HepG2 (cell line): ENCODE data around the gene CAPZB. TPM values are rescaled to one million over a fixed set of nuclear protein-coding genes. Genes with fewer than 3 reads are reported as not detected.

ENCODE experiments used
- AHR ChIP-seq: IDR thresholded peaks from 2 replicates; pipeline ENCODE4 v1.6.1; 2018; ENCODE audit warnings: missing genetic modification reagents, missing compliant biosample characterization
- CCAR2 ChIP-seq: fragments of 200-400 bp; formaldehyde crosslinking; optimal IDR thresholded peaks from 2 replicates; pipeline ENCODE3; 2018; ENCODE audit warnings: low read depth, mild to moderate bottlenecking, low read length, moderate library complexity
- CEBPG ChIP-seq: IDR thresholded peaks from 2 replicates; pipeline ENCODE4 v1.6.1; 2016
- ELK4 ChIP-seq: sonication (generic); formaldehyde crosslinking; IDR thresholded peaks from 2 replicates; pipeline ENCODE4 v1.9.0; 2021; ENCODE audit warnings: missing genetic modification reagents, borderline replicate concordance
- FOSL2 ChIP-seq: sonication (generic); formaldehyde crosslinking; IDR thresholded peaks from 2 replicates; pipeline ENCODE4 v1.4.0; 2020; ENCODE audit warnings: missing genetic modification reagents
- HNRNPLL ChIP-seq: fragments of 200-400 bp; formaldehyde crosslinking; IDR thresholded peaks from 2 replicates; pipeline ENCODE4 v1.6.1; 2017; ENCODE audit warnings: mild to moderate bottlenecking, low read depth, low read length; ENCODE audit not compliant: poor library complexity, severe bottlenecking
- MTA1 ChIP-seq: sonication (generic); formaldehyde crosslinking; IDR thresholded peaks from 2 replicates; pipeline ENCODE4 v1.4.0; 2020; ENCODE audit warnings: missing genetic modification reagents, mild to moderate bottlenecking, borderline replicate concordance
- RORA ChIP-seq: sonication (generic); formaldehyde crosslinking; IDR thresholded peaks from 2 replicates; pipeline ENCODE4 v1.5.0; 2020; ENCODE audit warnings: mild to moderate bottlenecking, missing genetic modification reagents, moderate library complexity
- RXRB ChIP-seq: IDR thresholded peaks from 2 replicates; pipeline ENCODE4 v1.6.1; 2016; ENCODE audit warnings: borderline replicate concordance, missing genetic modification reagents, missing compliant biosample characterization
- SAP130 ChIP-seq: IDR thresholded peaks from 2 replicates; pipeline ENCODE4 v1.6.1; 2016; ENCODE audit warnings: low read depth
- SNAPC5 ChIP-seq: sonication (generic); formaldehyde crosslinking; IDR thresholded peaks from 2 replicates; pipeline ENCODE4 v1.8.1; 2023; ENCODE audit warnings: mild to moderate bottlenecking, missing genetic modification reagents, borderline replicate concordance
- SOX13 ChIP-seq, 3 experiments: fragments of 450-650 bp in 1 of 3; sonication (generic) in 1 of 3; formaldehyde crosslinking in 1 of 3; IDR thresholded peaks in 2 of 3; conservative IDR thresholded peaks in 1 of 3; 2 replicates each; pipeline versions ENCODE4 v1.5.0 to v1.6.1; 2016 to 2020; ENCODE audit warnings: antibody characterized with exemption in 1 of 3, mild to moderate bottlenecking in 1 of 3, missing compliant biosample characterization in 1 of 3, missing genetic modification reagents in 1 of 3, moderate library complexity in 1 of 3
- SOX6 ChIP-seq, 2 experiments: fragments of 450-650 bp in 1 of 2; sonication (generic) in 1 of 2; formaldehyde crosslinking in 1 of 2; IDR thresholded peaks; 2 replicates each; pipeline versions ENCODE4 v1.4.0 to v1.6.1; 2017 to 2020; ENCODE audit warnings: antibody characterized with exemption in 1 of 2, mild to moderate bottlenecking in 1 of 2, missing genetic modification reagents in 1 of 2
- TAF1 ChIP-seq: sonication (generic); formaldehyde crosslinking; IDR thresholded peaks from 2 replicates; pipeline ENCODE4 v1.4.0; 2020; ENCODE audit warnings: missing genetic modification reagents
- TEAD2 ChIP-seq: sonication (generic); formaldehyde crosslinking; IDR thresholded peaks from 2 replicates; pipeline ENCODE4 v1.9.0; 2021; ENCODE audit warnings: missing genetic modification reagents
- ZNF232 ChIP-seq: sonication (generic); formaldehyde crosslinking; IDR thresholded peaks from 2 replicates; pipeline ENCODE4 v1.4.0; 2020; ENCODE audit warnings: missing genetic modification reagents, borderline replicate concordance
- ZNF629 ChIP-seq: sonication (generic); formaldehyde crosslinking; conservative IDR thresholded peaks from 2 replicates; pipeline ENCODE4 v1.5.0; 2020; ENCODE audit warnings: missing genetic modification reagents
- ZNF776 ChIP-seq: sonication (generic); formaldehyde crosslinking; IDR thresholded peaks from 2 replicates; pipeline ENCODE4 v1.4.0; 2020; ENCODE audit warnings: mild to moderate bottlenecking, missing genetic modification reagents
- polyA plus RNA-seq, 8 experiments: library from polyadenylated mRNA; depleted of rRNA in 3 of 8; stranded (reverse) in 7 of 8; unstranded in 1 of 8; fragments of >200 nt; fragmentation: Illumina TruSeq in 4 of 8; extraction: Trizol in 4 of 8; gene quantifications; 2 replicates each; pipeline versions ENCODE4 v1.2.1 to v1.2.3, GENCODE V29; 2011 to 2016; ENCODE audit warnings: low read depth in 4 of 8, missing spikeins in 1 of 8, mixed read lengths in 1 of 8; ENCODE audit not compliant: insufficient read depth in 1 of 8
- total RNA-seq, 5 experiments: library from RNA; depleted of rRNA; stranded (reverse); fragments of >200 nt; fragmentation: Illumina TruSeq; extraction: Trizol; gene quantifications; 2 replicates each; pipeline ENCODE4 v1.2.3, GENCODE V29; 2016; ENCODE audit warnings: low read depth in 1 of 5
- TF ChIP-seq, protein P1 (sequence below): sonication (generic); formaldehyde crosslinking; IDR thresholded peaks from 2 replicates; pipeline ENCODE4 v1.4.0; 2020; ENCODE audit warnings: missing genetic modification reagents
- TF ChIP-seq, protein P2 (sequence below): sonication (generic); formaldehyde crosslinking; IDR thresholded peaks from 2 replicates; pipeline ENCODE4 v1.4.0; 2020; ENCODE audit warnings: missing genetic modification reagents; ENCODE audit errors: not compliant biosample characterization

Gene CAPZB
- total and polyA plus RNA-seq, 2 of the 13 experiments (the other 11 are each of a cell fraction or from before 2014, with no cell fraction given): 58.9 to 76.9 TPM

DNA sequence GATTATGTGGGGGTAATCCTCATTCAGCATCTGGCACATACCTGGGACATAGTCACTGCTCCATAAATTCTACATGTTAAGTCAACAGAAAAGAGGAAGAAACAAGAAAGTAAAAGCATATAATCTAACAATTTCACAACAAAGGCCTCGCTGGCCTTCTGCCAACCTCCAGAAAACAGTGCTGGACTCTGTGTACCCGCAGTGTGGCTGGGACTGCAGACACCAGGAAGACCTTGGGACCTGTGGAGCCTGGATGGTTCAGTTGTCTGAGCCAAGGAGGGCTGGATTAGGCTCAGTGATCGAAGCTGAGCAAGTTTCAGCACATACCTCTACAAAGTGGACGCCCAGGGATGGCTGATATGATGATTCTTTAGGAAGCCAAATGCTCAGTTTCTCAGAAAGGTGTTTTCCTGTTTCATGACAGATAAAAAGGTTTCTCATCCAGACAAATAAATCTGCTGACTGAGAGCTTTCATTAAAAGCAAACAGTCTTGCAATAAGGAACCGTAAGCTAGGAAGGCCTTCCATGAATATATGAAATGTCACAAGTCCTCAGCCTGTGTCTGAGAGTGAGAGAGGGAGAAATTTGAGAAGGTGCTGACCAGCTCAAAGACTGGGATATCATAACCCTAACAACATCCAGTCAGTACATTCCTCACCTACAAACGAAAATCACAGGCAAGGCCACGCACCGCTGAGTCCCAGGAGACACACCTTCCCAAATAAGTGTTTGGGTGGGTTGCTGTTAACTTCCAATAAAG is 48.4 kb downstream of the CAPZB start (continued):
- TF ChIP-seq, protein P1, sequence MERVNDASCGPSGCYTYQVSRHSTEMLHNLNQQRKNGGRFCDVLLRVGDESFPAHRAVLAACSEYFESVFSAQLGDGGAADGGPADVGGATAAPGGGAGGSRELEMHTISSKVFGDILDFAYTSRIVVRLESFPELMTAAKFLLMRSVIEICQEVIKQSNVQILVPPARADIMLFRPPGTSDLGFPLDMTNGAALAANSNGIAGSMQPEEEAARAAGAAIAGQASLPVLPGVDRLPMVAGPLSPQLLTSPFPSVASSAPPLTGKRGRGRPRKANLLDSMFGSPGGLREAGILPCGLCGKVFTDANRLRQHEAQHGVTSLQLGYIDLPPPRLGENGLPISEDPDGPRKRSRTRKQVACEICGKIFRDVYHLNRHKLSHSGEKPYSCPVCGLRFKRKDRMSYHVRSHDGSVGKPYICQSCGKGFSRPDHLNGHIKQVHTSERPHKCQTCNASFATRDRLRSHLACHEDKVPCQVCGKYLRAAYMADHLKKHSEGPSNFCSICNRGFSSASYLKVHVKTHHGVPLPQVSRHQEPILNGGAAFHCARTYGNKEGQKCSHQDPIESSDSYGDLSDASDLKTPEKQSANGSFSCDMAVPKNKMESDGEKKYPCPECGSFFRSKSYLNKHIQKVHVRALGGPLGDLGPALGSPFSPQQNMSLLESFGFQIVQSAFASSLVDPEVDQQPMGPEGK (CRISPR knock-in tag): peak; percentile 37; the same call in 1 of the 2 replicates
- peak; percentile 90 for TF ChIP-seq CEBPG (CRISPR knock-in tag)
- TF ChIP-seq SNAPC5: no peak
- TF ChIP-seq, protein P2, sequence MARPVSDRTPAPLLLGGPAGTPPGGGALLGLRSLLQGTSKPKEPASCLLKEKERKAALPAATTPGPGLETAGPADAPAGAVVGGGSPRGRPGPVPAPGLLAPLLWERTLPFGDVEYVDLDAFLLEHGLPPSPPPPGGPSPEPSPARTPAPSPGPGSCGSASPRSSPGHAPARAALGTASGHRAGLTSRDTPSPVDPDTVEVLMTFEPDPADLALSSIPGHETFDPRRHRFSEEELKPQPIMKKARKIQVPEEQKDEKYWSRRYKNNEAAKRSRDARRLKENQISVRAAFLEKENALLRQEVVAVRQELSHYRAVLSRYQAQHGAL: no peak
- peak; percentile 79 for TF ChIP-seq FOSL2
- no peak for TF ChIP-seq TAF1 (CRISPR knock-in tag)
- TF ChIP-seq MTA1 (CRISPR knock-in tag): peak; percentile 55; the same call in 1 of the 2 replicates
- TF ChIP-seq AHR: no peak
- TF ChIP-seq HNRNPLL: no peak
- TF ChIP-seq TEAD2 (CRISPR knock-in tag): no peak
- no peak for TF ChIP-seq ZNF232
- no peak for TF ChIP-seq RORA (CRISPR knock-in tag)
- peak; percentile 84 for TF ChIP-seq RXRB (CRISPR knock-in tag)
- TF ChIP-seq SOX6 (IDR thresholded peaks at IDR 0.05): no peak
- peak; percentile 93 for TF ChIP-seq SOX6 (CRISPR knock-in tag; IDR thresholded peaks at IDR 0.05)
- TF ChIP-seq SOX13 (IDR thresholded peaks at IDR 0.05): peak; percentile 66; the same call in 1 of the 2 replicates
- peak in 1 of 2 experiments; percentile 96; a peak in 2 of 4 replicates for TF ChIP-seq SOX13 (CRISPR knock-in tag; conservative IDR thresholded peaks at IDR 0.05 in 1 of 2, IDR thresholded peaks at IDR 0.05 in 1 of 2)
- peak; percentile 89 for TF ChIP-seq SAP130 (CRISPR knock-in tag)
- no peak for TF ChIP-seq ZNF776 (CRISPR knock-in tag)
- no peak for TF ChIP-seq ELK4 (CRISPR knock-in tag)
- TF ChIP-seq CCAR2: no peak
- TF ChIP-seq ZNF629 (CRISPR knock-in tag): peak; percentile 69
